NCI-H510A treated with DMSO at 0.1 percent for 48 hours (cell line): ENCODE data around the gene HOXA1.
A peak's percentile ranks its signal among the peaks of the same experiment; 100 is the strongest.

Experiments used
- DNase-seq: peaks from one replicate; lab custom pipeline; 2025; lab: John Stamatoyannopoulos, UW

Gene HOXA1

DNA sequence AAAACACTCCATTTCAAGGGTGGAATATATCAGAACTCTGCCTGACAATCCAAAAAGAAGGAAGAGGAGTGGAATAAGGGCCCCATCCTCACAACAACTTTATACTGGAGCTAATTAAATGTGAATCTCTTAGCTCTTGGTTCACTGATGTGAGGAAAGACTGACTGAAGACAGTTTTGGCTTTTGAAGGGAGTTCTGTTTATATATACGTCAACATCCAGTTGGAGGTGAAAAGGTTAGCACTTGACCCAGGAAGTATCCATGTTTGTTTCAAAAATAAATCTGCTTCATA is 3.0 kb downstream of the HOXA1 start:
- DNase-seq: no peak

DNA sequence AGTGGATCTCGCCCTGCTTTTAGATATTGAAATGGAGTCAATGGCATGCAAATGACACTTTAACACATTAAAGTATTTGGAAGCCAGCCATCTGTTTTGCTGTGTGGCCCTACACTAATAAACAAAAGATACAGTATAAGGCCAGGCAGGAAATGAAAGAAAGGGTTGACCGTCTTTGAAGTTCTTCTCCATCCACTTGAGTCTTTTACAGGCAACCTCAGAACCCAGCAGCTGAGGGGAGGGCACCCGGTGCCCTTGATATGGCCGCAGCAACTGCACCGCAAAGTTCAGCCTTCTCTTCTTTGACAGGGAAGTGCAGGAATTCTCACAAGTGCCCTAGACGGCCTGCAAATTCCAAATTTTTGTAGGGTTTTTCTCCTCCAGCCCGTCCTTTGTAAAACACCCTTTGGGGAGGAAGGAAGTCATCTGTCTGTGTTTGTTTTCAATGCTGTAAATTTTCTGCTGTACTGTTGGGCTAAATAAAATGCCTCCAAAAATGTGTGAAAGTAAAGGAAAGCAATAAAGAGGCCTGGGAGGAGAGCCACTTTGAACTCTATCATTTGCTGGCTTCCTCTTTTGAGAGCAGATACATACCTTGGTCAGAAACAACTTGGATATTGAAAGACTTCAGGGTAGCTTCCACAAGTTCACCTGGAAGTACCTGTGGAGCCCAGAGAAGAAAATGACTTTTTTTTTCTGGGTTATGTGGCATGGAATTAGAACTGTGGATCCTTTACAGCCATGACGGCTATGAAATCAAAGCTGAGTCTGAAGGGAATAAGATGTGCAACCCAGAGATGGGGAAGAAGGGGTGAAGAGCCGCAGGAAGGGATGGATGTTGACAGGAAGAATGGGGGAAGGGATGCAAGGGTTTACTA is 3.6 kb downstream of the HOXA1 start:
- DNase-seq: peak; percentile 30

DNA sequence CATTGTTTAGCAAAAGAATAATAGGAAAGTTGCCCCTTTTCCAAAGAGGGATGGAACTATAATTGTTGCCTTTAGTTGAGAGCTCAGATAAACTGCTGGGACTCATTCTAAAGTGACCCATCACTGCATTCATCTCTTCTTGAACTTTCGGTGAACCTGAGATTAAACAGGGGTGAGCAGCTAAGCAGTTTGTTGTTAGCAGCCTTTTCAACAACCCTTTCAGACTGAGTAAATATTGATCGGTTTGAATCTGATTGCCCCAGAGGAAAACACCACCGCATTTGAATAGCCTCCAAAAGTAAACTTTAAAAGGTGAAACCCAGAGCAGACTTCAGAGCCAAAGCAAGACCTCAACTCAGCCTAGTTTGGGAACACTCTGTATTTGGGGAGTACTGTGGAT is 4.7 kb downstream of the HOXA1 start:
- peak; percentile 90 for DNase-seq

DNA sequence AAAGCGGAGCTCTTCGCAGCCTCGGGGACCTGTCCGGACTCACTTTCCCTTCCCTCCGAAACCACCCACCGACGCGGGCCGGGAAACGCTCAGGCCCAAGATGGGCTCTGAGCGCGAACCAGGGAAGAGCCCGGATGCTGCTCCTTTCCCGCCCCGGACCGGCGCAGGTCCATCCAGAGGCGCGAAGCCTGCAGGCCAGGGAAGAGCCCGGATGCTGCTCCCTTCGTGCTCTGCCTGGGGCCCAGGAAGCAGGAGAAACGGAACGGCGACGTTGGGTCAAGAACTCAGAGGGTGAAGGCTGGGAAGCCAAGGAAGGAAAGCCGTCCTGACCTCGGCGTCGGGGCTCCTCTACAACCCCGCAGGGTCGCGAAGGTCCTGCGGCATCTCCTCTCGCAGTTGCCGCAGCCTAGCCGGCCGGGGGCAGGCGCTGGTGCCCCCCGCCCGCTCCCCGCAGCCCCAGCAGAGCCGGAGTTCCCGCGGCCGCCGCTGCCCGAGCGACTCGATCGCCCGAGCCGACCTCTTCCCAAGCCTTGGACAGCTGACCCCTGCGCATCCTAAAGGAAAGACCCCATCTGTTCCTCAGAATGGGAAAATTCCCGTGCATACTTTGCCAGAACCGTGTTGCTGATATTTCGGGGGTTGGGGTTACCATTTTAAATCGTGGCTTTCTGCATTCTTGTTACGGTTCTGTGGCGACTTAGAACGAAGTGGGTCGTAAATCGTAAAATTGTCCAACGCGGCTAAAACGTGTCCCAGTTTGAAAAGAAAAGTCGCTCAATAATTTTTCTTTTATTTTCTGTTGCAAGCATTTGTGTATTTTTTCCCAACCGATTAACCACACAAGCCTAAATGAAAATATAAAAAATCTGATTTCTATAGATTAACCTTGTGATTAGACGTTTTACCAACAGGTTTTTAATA is 7.5 kb downstream of the HOXA1 start:
- no peak for DNase-seq

DNA sequence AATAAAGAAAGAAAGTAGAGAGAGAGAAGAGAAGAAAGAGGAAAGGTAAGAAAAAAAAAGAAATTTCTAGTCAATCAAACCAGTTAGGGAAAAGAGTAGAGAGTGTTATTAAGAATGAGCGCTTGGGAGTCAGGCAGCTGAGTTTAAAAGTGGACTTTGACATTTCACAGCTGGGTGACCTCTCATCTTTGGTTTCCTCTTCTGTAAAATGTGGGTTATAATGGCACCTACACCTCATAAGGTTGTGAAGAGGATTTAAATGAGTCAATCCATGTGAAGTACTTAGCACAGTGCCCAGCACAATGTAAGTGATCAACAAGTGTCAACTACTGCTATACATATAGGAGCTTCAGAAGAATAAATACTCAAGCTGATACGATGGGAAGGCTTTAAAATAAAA is 12.2 kb downstream of the HOXA1 start:
- peak; percentile 29 for DNase-seq

DNA sequence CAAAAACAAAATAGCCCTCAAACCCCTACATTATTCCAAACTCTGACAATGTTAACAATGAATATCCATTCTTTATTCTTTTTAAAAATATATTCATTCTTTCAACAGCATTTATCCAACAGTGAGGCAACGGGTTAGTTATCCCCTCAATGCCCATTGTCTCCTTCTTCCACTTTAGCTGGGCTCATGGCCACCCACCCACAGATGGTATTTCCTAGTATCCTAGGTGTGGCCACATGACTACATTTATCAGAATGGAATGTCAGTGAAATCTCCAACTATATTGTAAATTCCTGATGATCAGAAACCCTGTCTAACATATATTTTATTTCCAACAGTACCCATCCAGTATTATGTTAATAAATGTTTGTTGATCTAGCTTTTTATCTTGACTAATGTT is 13.6 kb downstream of the HOXA1 start:
- DNase-seq: no peak

DNA sequence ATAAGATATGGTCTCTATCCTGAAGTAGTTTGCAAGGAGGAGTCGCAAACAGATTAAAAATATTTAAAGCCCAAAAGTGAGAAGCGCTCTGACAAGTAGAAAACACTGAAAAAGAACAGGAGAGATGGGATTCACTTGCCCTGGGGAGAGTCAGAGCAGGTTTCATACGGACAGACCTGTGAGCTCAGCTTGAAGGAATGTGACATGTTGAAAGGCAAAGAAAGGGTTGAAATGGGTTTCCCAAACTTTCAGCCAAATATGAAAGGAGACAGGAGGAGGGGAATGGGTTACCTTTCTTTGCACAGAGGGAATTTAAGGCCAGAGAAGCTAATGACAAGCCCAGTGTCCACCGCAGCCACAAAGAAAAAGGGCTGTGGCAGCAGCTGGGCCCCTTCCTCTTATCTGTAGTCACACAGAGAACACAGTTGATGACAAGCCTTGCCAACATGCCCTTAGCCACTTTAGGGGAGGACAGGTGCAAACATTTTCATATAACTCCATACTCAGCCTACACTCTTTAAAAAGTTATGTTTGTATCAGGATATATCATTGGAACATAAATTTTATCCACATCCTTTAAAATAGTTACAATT is 14.9 kb downstream of the HOXA1 start:
- no peak for DNase-seq

DNA sequence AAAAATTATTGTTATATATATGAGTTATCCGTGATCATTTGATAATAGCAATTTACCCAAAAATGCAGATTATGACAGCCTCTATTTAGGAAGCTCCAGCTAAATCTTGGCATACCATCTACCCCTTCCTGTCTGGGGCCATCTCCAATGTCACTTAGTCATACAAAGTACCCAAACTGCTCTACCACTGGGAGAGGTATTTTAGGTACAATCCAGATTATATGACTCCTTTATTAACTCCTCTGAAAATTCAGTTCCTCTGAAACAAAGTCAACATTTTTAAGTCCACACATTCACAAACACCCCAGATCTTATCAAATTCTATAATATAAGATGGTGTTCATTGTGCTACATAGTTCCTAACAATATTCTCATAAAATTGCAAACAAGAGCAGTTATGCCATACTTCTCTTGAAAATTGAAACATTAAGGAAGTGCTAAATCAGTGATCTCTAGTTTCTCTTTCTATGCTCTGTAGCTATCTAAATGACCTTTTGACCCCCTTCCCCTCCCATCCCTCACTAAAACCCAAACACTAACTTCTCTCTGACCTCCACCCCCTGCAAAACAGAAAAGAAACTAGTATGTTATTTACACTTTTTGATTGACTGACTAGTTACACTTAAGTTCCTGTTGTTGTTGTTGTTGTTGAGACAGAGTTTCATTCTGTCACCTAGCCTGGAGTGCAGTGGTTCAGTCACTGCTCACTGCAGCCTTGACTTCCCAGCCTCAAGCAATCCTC is 16.4 kb downstream of the HOXA1 start:
- no peak for DNase-seq

DNA sequence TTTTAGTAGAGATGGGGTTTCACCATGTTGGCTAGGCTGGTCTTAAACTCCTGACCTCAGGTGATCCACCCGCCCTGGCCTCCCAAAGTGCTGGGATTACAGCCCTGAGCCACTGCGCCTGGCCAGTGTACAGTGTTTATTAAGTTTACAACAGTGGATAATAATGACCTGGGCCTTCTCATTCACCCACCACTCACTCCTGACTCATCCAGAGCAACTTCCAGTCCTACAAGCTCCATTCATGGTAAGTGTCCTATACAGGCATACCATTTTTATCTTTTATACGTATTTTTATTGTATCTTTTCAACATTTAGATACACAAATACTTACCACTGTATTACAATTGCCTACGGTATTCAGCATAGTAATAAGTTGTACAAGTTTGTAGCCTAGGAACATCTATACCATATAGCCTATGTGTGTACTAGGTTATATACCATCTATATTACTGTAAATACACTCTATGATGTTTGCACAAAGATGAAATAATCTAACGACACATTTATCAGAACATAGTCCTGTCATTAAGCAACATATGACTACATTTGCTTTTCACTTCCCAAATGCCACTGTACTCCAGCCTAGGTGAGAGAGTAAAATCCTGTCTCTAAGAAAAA is 17.1 kb downstream of the HOXA1 start:
- no peak for DNase-seq

DNA sequence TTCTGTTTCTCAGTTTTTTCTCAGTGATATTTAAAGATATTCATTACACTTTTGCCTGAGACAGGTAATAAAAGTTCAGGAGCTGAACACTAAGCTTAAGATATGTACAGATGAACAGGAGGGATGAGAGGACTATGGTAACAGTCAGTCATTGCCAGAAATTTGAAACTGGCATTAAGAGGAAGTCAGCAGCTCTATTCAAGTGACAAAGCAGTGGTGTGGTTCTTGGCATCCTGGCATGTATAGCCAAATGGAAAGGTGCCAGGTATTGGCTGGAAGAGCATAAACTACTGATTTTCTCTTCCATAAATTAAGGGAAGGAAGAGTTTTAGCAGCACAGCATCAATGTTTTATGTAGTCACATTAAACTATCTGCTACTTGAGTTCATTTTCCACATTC is 22.7 kb downstream of the HOXA1 start:
- DNase-seq: no peak

DNA sequence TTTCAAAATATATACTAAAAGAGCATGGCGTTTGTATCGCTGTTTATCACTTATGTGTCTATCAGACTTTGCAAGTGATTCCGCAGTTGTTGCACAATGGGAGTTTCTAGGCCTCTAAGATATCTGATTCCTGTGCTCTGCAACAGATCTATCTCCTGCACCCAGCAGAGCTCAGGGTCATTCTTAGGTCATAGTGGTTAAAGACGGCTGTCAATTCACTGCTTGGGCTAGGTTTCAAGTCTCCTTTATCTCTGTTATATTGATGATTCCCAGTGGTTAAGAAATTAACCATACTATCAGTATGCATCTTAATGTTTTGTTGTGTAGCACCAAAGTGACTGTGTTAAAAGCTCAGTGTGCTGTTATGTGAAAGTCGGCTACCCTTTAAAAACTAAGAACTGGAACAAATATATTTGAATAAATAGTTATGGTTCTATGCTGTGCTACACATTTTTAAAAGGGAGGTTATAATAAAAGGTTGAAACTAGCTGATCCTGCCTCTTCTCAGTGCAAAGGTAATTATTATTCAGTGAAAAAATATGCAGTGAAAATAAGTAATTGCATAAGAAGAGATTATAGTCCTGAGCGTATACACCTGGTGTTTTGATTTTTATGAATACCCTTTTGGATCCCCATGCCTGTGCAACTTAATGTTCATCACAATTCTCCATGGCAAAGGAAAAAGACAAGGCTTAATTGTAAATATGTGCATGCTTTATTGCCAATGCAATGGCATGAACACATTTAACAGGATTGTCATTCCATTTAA is 24.0 kb downstream of the HOXA1 start:
- no peak for DNase-seq

DNA sequence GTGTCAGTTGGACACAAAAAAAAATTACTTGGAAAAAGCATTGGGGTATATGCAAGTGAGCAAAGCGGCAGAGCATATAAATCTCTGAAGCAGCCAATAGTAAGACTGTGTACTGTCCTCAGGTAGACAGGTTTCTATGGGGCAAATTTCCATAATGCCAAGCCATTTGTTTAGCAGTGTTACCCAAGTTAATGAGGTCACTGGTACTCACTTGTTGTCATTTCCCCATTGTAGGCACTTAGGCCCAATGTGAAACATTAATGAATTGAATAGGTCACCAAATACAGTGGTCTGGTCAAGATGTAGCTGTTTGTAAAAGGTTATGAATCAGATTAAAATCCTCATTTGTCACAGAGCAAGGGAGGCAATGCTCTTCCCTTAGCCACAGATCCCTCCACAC is 27.5 kb downstream of the HOXA1 start:
- DNase-seq: no peak

DNA sequence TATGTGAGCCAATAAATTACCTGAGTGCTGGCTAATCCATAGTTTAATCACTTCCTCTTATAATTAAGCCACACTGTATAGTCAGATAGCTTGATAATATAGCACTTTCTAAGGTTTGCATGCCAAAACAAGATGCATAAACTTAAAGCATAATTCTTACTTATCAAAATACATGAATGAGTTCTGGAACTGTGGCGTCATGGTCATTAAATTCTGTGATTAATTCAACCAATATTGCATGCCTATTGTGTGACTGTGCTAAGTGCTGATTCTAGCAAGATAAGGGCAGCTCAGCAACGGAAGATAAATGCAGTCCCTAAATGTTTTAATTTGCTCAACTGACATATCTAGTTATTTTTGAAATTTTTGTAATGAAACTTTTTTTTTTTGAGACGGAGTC is 29.7 kb downstream of the HOXA1 start:
- no peak for DNase-seq

DNA sequence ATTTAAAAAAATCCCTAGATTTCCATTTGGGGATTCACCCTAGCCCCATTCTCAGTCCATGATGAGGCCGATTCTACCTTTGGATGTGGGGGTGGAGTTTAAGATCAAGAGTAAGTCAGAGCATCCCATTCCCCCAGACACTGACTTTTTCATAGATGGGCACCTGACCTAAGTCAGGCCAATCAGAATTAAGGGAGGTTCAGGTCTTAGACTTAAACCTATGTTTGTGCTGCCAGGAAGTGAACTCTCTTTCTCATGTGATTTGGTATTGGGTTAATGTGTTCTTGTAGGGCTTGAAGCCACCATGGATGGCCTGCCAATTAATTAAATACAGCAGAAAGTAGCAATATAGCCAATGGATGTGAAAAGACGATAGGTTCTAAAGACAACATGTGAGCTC is 30.1 kb downstream of the HOXA1 start:
- DNase-seq: no peak

DNA sequence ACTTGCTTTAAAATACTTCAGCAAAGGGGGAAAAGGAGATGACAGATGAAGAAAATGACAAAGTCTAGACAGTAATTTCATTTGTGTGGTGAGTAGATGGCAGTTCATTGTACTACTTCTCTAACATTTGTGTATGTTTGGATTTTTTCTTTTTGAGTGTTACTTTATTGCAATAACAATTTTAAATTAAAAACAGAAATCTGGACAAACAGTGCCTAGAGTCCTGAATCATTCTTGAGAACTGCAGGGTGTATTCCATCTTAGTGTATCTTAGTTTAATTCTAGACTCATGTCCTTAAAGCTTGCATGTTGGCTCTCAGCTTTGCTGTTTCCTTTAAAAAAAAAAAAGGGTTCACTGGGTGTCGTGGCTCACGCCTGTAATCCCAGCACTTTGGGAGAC is 31.1 kb downstream of the HOXA1 start:
- DNase-seq: no peak

DNA sequence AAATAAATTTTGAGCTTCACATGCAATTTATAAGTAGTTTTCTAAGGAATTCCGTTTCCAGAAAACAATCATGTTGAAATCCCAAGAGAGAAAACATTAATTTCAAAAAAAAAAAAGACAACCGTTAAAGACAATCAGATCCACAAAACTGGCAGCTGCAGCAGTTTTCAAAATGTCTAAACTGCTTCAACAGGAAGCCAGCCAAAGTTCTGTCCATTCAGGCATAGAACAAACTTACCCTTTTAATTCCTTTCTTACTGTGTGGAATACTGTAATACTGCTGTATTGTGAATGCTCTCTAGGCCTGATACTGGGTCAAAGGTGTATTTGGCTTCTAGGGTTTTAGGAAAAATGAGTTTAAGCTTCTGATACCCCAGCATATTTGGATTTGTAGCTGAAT is 31.6 kb downstream of the HOXA1 start:
- DNase-seq: no peak

DNA sequence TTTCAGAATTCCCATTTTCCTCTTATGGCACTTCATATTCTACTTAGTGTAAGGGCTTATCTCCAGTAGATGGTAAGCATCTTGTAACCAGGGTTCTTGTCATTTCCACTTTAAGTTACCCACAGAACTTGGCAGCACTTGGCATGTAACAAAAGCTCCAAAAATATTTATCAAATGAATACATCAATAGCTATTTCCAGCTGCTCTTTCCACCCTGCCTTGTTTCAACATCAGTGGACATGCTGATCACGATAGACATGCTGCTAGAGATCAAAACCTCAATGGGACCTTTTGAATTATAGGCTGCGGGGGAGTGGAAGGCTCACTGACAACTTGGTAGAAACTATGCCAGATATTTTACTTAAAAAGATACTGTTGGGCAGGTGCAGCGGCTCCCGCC is 32.9 kb downstream of the HOXA1 start:
- DNase-seq: no peak

DNA sequence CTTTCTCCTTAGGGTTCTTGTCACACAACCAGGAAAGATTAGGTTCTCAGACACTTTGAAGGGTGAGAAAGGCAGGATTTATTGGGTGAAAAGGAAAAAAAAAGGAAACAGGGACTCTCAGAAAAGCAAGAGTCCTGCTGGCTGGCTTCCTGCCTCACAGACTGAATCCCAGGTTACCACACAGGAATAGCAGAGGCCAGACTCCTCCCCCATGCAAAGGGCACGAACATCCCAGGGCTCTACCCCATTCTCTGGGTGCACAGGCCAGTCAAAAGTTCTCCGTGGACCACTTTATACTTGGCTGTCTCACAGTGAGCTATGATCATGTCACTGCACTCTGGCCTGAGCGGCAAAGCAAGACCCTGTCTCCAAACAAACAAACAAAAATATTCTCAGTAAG is 42.6 kb downstream of the HOXA1 start:
- no peak for DNase-seq

DNA sequence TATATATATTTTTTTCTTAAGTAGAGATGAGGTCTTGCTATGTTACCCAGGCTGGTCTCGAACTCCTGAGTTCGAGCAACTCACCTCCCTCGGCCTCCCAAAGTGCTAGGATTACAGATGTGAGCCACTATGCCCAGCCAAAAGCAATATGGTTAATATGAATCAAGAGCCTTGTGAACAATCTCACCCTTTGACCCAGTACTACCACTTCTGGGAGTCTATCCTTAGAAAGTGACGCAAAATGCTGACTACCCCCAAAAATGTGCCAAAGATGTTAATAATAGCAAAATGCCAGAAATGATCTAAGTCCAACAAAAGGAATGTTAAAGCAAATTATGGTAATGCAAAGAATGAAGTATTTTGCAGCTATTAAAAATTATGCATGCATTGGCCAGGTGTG is 44.3 kb downstream of the HOXA1 start:
- DNase-seq: no peak

DNA sequence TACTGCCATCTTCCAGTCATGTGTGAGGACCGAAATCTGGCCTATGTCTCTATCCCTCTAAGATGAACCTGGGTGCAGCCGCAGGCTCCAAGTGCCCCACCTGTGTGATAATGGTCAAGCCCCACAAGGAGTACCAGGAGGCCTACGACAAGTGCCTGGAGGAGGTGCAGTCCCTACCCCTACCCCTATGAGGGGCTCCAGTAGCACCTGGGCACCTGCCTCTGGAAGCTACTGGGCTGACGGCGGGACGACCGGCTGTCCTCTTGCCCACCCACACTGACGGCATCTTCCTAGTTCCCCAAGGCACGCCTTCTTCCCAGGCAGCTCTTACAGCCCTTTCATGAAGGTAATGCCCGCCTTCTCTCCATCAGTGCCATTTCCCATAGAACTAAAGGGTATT is 47.4 kb downstream of the HOXA1 start:
- DNase-seq: no peak
